ENCODE data around the gene ARHGEF1. TPM values are rescaled to one million over a fixed set of nuclear protein-coding genes. Genes with fewer than 3 reads are reported as not detected.

Gene ARHGEF1
- total and polyA plus RNA-seq, 2 donors (not counting 1 experiment from before 2014, with no cell fraction given): 21.6 to 23.9 TPM

- Histone ChIP-seq H3K9me3 (ENCODE audit: control insufficient read depth, insufficient read depth, low read depth, low read length) (no peaks in the 10 kb centered on the region), H3K4me3 (replicated peaks in 1 of 4; ENCODE audit: control extremely low read depth in 1 of 4, insufficient read depth in 1 of 4, low read depth in 3 of 4, low read length in 4 of 4) (no peak overlapping the region), H3K27me3 (ENCODE audit: control insufficient read depth, insufficient read depth, low read length) (no peaks in the 10 kb centered on the region), H3K9ac (ENCODE audit: insufficient read depth, low read length) (no peak overlapping the region), H3K36me3 (ENCODE audit: control insufficient read depth, insufficient read depth, low read length) (peaks cover 31% of the 10 kb centered on the region), H3K27ac (ENCODE audit: insufficient read depth, low read length) (no peak overlapping the region), H3K4me1 (ENCODE audit: control insufficient read depth, extremely low read depth, insufficient read depth, low read length) (no peaks in the 10 kb centered on the region), H3K4me2 (ENCODE audit: extremely low read depth, insufficient read depth, low read length) (no peak overlapping the region), H4K20me1 (ENCODE audit: control insufficient read depth, extremely low read depth, insufficient read depth, low read length) (no peaks in the 10 kb centered on the region), H2AFZ (ENCODE audit: low read length) (no peak overlapping the region), H3K79me2 (ENCODE audit: control insufficient read depth, insufficient read depth, low read length) (no peaks in the 10 kb centered on the region)
- no peak for TF ChIP-seq CTCF (conservative IDR thresholded peaks at IDR 0.05 in 1 of 2, IDR thresholded peaks at IDR 0.05 in 1 of 2; ENCODE audit: low read depth in 1 of 2, low read length in 2 of 2)
- no peak for TF ChIP-seq EZH2 (IDR thresholded peaks at IDR 0.05; ENCODE audit: low read length, missing control alignments)
- no peak for DNase-seq (ENCODE audit: low read depth in 2 of 2)
Measured at GRCh38 chr19:41897181-41897580, 14.2 kb downstream of the ARHGEF1 start.

GRCh38 chr19:41897820-41898219, 14.8 kb downstream of the ARHGEF1 start:
- H3K9ac ChIP-seq (ENCODE audit: insufficient read depth, low read length): no peak overlapping the region
- no peaks in the 10 kb centered on the region for H3K79me2 ChIP-seq (ENCODE audit: control insufficient read depth, insufficient read depth, low read length)
- H3K27me3 ChIP-seq (ENCODE audit: control insufficient read depth, insufficient read depth, low read length): no peaks in the 10 kb centered on the region
- no peak overlapping the region for H3K27ac ChIP-seq (ENCODE audit: insufficient read depth, low read length)
- peaks cover 30% of the 10 kb centered on the region for H3K36me3 ChIP-seq (ENCODE audit: control insufficient read depth, insufficient read depth, low read length)
- no peak for DNase-seq (ENCODE audit: low read depth in 2 of 2)
- no peak overlapping the region for H2AFZ ChIP-seq (ENCODE audit: low read length)
- no peaks in the 10 kb centered on the region for H4K20me1 ChIP-seq (ENCODE audit: control insufficient read depth, extremely low read depth, insufficient read depth, low read length)
- TF ChIP-seq EZH2 (IDR thresholded peaks at IDR 0.05; ENCODE audit: low read length, missing control alignments): no peak
- no peak for TF ChIP-seq CTCF (conservative IDR thresholded peaks at IDR 0.05 in 1 of 2, IDR thresholded peaks at IDR 0.05 in 1 of 2; ENCODE audit: low read depth in 1 of 2, low read length in 2 of 2)
- H3K4me1 ChIP-seq (ENCODE audit: control insufficient read depth, extremely low read depth, insufficient read depth, low read length): no peaks in the 10 kb centered on the region
- H3K4me3 ChIP-seq (replicated peaks in 1 of 4; ENCODE audit: control extremely low read depth in 1 of 4, insufficient read depth in 1 of 4, low read depth in 3 of 4, low read length in 4 of 4): no peak overlapping the region
- H3K9me3 ChIP-seq (ENCODE audit: control insufficient read depth, insufficient read depth, low read depth, low read length): no peaks in the 10 kb centered on the region
- no peak overlapping the region for H3K4me2 ChIP-seq (ENCODE audit: extremely low read depth, insufficient read depth, low read length)

- no peaks in the 10 kb centered on the region for H3K9me3 ChIP-seq (ENCODE audit: control insufficient read depth, insufficient read depth, low read depth, low read length)
- H3K9ac ChIP-seq (ENCODE audit: insufficient read depth, low read length): no peak overlapping the region
- H3K36me3 ChIP-seq (ENCODE audit: control insufficient read depth, insufficient read depth, low read length): peaks cover 29% of the 10 kb centered on the region
- no peak overlapping the region for H3K4me2 ChIP-seq (ENCODE audit: extremely low read depth, insufficient read depth, low read length)
- H3K79me2 ChIP-seq (ENCODE audit: control insufficient read depth, insufficient read depth, low read length): no peaks in the 10 kb centered on the region
- H3K4me1 ChIP-seq (ENCODE audit: control insufficient read depth, extremely low read depth, insufficient read depth, low read length): no peaks in the 10 kb centered on the region
- no peak for TF ChIP-seq EZH2 (IDR thresholded peaks at IDR 0.05; ENCODE audit: low read length, missing control alignments)
- TF ChIP-seq CTCF (conservative IDR thresholded peaks at IDR 0.05 in 1 of 2, IDR thresholded peaks at IDR 0.05 in 1 of 2; ENCODE audit: low read depth in 1 of 2, low read length in 2 of 2): no peak
- no peak for DNase-seq (ENCODE audit: low read depth in 2 of 2)
- no peaks in the 10 kb centered on the region for H4K20me1 ChIP-seq (ENCODE audit: control insufficient read depth, extremely low read depth, insufficient read depth, low read length)
- H3K27ac ChIP-seq (ENCODE audit: insufficient read depth, low read length): no peak overlapping the region
- no peak overlapping the region for H2AFZ ChIP-seq (ENCODE audit: low read length)
- H3K27me3 ChIP-seq (ENCODE audit: control insufficient read depth, insufficient read depth, low read length): no peaks in the 10 kb centered on the region
- no peak overlapping the region for H3K4me3 ChIP-seq (replicated peaks in 1 of 4; ENCODE audit: control extremely low read depth in 1 of 4, insufficient read depth in 1 of 4, low read depth in 3 of 4, low read length in 4 of 4)
Measured at GRCh38 chr19:41898235-41898634, 15.3 kb downstream of the ARHGEF1 start.
